ENCODE measurements around the gene SPR.

- TF ChIP-seq CTCF (IDR thresholded peaks at IDR 0.05) = no peak
- TF ChIP-seq POLR2A (IDR thresholded peaks at IDR 0.05) = no peak
Observed at GRCh38 chr2:72895759-72896281, 8.6 kb downstream of the SPR start.
